GM19463 (cell line): ENCODE data around the gene PLAC1.

Source experiments
- ATAC-seq: cut with Tn5 transposase; IDR thresholded peaks from one replicate; pipeline ENCODE4 v1.9.1; 2021; ENCODE audit warnings: mild to moderate bottlenecking, moderate library complexity; ENCODE audit not compliant: unreplicated experiment

PLAC1 gene

DNA sequence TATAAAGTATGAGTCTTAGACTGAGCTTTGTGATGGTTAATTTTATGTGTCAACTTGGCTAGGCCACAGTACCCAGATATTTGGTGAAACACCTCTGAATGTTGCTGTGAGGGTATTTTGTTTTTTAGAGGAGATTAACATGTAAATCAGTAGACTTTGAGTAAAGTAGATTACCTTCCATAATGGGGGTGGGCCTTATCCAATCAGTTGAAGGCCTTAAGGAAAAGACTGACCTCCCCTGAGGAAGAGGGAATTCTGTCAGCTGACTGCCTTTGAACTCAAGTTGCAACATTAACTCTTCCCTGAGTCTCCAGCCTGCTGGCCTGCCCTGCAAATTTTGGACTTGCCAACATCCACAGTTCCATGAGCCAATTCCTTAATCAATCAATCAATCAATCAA lies 66.0 kb downstream of the PLAC1 start:
- ATAC-seq = no peak

DNA sequence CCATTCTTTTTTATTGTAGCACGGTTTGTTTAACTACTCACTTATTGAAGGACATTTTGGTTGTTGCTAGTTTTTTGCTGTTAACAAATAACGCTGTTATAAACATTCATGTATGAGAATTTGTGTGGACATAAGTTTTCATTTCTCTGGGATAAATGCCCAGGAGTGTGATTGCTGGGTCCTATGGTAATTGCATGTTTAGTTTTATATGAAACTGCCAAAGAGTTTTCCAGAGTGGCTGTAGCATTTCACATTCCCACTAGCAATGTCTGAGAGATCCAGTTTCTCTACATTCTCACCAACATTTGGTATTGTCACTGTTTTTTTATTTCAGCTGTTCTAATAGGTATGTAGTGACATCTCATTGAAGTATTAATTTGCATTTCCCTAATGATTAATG lies 66.8 kb downstream of the PLAC1 start:
- ATAC-seq = no peak

DNA sequence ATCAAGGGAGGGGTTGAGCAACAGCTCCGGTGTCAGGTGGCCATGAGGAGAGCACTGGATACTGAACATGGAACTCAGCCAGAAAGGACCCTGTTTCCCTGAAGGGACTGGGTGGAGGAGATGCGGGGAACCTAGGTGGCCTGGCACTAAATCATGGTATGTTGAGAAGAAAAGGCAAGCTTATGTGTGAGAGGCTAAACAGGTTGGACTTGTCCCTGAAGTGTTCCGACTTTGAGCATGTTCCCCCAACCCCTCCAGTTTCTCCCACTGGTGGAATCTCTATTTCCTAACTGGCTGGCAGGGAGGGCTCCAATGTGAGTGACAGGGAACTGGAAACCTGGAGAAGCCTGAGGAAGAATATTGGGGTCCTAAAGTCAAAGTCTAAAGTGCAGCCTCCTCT lies 69.5 kb downstream of the PLAC1 start:
- no peak for ATAC-seq

DNA sequence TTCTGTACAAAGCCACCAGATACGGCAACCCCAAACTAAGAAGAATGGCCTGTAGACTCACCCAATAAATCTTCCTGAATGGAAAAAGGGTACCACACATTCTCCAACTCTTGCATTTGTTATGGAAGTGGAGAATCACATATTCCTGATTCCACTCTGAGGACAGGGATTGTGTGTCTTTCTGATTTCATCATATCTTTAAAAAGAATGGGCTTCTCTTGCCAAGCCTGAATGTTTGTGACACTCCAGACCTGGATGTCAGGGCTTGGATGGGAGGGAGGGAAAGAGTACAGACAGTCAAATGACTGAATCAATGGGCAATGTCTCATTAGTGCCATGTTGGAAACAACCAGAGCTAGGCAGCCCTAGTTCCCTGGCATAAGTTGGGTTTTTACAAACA lies 77.4 kb downstream of the PLAC1 start:
- ATAC-seq = no peak

DNA sequence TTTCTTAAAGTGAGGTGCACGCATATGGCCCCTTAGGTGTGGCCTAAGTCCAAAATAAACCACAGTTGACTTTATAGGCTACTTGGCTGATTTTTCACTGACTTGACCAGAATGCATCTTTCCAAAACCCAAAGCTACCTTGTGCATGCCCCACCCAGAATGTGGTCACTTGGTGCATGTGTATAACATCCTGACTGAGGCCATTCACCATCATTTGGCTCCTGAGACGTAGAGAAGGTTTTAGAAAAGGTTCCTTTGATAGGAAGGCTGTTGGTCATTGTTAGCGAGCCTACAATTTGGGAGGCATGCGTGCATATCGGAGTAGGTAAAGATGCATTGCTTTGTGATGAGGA lies 84.6 kb downstream of the PLAC1 start:
- no peak for ATAC-seq

DNA sequence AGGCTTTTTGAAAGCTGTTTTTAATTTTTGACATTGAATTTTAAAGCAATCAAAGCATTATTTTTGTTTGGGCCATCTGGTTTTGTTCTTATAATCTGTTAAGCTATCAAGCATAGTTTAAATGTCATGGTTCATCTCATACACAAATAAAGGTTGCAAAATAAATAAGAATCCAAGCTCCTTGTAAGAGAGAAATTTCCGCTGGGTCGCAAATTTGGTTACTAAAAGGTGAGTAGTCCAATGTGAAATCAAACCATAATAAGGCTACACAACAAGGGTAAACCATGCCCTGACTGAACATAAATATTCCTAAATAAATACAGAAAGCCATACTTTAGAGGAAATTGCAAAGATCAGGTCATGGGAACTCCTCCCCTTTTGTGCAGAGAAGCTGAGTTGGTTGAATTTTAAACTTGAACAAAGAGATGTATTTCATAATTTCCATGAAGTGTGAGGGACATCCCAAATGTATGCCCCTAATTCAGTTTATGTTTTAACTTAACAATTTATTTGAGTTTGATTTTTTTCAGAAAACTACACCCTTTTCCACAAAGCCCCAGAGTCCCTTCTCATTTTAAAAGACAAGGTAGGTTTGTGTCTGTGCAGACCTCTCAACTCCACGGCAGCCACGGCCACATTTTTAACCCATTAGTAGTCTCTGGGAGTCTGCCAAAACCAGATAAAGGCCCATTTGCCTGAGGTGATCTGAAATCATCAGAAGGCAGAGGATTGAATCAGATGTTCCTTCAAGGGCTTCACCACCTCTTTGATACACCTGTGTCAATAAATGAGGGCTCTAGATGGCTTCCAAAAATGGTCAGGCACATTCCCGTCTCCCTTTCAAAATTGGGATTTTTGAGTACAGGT lies 85.2 kb downstream of the PLAC1 start:
- no peak for ATAC-seq

DNA sequence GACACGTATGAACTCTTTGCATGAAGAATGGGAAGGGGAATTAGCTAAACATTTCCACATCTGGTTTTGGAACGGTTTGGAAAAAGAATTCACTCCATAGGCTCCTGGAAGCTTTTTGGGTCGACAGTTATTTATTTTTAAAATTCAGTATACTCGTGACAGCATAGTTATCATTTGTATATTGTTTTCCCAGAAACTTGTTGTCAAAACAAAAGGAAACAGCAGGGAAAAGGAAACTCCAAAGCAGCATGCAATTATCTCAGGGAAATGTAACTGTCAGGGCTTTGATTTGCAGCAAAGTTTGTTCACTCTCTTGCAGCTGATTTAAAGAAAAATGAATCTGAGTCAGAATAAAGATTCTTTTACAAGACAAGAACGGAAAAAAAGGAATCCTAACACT lies 86.5 kb downstream of the PLAC1 start:
- no peak for ATAC-seq

DNA sequence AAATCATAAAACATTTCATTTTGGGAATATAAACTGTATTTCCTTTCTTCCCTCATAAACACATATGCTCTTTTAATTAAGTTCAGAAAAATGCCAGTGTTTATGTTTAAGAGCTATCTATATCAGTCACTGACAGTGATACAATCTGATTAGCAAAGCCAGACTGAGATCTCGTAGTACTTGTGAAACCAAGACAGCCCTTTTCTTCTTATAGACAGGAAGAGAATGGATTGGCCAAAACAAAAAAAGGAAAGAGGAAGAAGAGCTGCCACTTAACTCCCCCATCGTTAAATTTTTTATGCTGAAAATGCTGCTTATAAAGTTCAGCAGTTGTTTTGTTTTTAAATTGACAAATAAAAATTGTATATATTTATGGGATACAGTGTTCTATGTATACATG lies 87.4 kb downstream of the PLAC1 start:
- no peak for ATAC-seq

DNA sequence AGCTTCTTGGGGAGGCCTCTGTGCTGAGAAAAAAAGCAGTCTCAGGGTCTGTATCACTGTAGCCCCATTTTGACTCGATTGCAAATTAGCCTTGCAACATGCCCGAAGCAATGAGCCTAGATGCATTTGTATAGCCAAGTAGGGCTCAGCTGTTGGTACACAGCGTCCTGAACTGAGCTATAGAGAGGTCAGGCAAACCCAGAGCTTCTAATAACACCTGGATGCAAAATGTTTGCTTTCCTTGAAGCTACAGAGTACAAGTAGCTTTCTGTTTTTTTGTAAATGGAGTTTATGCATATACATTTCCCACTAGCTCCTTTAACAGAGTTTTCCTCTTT lies 87.8 kb downstream of the PLAC1 start:
- no peak for ATAC-seq

DNA sequence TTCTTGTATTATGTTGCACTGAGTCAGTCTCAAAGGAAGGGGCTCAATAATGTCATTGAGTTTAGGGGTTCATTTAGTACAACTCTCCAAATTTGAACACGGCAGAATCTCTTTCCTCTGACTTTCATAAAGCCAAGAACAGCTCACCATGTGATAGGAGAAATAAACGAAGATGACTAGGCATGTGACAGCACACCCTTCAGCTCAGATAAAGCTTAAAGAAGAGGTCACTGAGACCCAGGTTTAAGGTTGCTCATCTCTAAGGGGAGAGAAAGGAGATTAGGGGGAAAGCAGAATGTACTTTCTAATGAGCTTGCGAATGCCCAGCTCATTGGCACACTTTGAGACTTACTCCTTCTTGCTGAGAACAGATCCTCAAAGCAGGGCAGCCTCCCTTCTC lies 89.0 kb downstream of the PLAC1 start:
- no peak for ATAC-seq

DNA sequence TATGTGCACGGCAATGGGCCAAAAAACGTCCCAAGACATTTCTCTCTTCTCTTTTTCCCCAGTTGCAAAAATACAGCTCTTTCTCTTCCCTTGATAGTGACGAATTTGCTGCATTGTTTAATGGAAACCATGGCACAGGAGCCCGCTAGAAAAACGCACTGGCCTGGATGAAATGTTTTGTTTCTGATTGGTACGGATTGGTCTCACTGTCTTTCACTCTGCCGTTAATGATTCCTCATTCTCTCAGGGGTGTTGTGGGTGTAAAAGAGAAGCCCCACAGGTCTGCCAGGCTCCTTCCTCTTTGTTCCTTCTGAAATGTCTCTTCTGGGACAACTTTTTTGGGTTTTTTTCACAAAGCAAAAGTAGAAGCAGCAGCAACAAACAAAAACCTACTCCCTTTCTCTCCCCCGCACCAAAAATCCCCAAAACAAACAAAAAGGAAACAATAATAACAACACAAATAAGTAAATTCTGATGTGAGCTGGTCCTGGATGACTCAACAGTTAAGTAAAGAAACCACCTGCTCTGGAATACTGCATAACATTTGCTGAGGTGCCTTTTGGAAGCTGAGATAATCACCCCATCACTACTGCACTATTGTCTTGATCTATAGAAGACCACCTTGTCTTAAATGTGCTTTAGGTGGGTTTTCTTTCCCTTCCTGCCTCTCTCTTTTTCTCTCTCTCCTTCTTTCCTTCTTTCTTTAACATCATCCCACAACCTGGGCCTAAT lies 89.8 kb downstream of the PLAC1 start:
- ATAC-seq = no peak

DNA sequence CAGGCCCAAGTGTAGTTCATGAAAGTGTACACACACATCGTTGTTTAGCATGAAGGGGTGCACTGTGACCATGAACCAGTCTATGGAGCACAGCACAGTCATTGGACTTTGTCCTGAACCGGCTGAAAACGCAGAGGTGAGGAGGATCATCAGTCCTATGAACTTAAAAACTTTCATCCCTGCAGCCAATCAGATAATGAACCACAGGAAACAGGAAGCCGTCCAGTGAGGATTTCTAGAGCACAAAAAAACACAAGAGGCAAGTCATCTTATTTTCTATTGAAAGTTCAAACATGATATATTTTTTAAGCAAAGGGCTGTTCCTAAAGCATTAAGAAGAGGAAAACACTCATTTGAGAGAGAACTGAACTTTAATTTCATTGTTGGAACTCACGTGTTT lies 91.8 kb downstream of the PLAC1 start:
- ATAC-seq = no peak

DNA sequence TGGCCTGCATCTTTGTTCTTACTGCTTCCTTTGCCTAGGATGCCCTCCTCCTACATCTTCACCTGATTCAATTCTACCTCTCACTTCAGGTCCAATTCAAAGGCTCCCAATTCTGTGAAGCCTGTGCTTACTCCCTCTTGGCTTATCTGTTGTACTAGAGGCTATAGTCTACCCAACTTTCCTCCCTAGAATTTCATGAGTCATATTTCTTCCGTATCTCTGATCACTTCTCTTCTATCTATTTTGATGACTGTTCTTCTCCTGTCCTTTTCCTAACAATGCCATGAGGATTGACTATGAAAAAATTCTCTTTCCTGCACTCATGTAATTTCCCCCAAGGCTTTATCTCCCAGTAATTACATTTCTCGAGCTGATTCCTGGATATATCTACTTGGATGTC lies 96.3 kb downstream of the PLAC1 start:
- no peak for ATAC-seq

DNA sequence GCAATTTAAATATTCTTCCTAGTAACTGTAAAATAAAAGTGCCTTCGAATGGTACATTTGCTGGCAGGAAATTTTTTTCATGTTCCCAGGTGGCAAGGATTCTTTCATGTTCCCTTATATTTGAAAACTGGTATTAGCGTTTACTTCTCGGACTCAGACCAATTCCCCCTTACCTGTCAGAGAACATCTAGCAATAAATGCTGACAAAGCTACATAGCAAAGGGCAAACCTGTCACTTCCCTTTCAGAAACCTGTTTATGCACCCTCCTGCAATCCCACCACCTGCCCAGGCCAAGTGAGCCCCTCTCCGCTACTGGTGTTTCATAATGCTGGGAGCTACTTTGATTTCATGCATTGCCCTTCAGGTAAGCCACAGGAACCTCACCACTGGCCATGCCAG lies 100.1 kb downstream of the PLAC1 start:
- no peak for ATAC-seq

DNA sequence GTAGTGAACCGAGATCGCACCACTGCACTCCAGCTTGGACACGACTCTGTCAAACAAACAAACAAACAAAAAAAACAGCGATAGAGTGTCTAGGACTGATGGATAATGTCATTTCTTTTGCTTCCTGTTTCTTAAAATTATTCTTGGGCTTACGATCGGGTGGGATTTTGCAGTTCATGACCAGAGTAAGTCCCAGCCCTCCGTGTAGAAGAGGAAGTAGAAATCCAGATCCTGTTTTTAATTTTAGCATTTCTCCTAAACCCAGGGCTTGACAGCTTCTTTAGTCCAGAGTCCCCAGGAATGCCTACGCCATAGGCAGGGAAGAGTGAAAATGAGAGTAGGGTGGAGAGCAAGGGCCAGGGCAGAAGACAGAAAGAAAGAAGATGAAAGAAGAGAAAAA lies 104.0 kb downstream of the PLAC1 start:
- no peak for ATAC-seq

DNA sequence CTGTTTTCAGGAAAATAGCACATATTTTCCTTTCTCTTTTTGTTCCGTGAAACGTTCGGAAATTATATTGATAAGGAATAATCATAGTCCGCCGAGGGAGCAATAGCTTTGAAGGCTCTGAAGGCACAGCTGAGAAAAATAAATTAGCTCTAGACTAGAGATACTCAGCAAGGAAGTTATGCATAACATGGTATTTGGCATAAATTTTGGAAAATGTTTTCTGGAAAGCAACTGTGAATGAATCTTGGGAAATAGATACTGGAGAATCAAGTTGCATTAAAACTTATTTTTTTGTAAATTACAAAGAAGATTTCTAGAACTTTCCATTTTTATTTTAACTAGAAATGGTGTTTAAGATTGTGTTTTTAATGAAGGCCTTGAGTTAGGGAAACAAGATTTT lies 105.9 kb downstream of the PLAC1 start:
- no peak for ATAC-seq

DNA sequence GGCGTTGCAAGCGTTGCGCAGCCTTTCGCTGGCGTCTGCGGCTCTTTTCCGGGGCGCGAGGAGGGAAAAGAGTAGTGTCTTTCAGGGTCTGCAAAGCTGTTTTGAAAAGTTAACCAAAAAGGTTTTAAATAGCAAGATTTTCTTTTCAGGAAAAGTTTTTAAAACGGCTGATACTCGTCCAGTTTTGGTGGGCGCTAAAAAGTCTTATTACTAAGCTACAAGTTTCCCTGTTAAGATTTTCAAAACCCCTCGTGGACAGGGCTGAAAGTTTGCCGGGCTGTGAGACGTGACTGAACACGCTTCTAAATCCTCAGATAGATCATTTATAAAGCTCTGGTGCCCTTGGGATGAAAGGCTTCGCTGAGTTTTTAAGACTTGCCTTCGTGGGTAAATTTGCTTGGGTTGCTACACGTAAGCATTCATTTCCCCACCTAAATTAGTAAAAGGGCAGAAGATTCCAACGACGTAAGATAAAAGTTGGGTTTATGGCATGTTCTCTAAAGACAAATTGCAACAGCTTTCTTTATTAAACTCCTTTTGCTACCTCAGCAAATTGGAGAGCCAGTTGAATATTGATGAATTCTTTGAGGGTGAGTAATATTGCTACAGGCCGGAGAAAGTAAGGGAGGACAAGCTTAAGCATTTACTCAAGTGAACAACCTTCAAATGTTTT lies 106.8 kb downstream of the PLAC1 start:
- ATAC-seq = no peak

DNA sequence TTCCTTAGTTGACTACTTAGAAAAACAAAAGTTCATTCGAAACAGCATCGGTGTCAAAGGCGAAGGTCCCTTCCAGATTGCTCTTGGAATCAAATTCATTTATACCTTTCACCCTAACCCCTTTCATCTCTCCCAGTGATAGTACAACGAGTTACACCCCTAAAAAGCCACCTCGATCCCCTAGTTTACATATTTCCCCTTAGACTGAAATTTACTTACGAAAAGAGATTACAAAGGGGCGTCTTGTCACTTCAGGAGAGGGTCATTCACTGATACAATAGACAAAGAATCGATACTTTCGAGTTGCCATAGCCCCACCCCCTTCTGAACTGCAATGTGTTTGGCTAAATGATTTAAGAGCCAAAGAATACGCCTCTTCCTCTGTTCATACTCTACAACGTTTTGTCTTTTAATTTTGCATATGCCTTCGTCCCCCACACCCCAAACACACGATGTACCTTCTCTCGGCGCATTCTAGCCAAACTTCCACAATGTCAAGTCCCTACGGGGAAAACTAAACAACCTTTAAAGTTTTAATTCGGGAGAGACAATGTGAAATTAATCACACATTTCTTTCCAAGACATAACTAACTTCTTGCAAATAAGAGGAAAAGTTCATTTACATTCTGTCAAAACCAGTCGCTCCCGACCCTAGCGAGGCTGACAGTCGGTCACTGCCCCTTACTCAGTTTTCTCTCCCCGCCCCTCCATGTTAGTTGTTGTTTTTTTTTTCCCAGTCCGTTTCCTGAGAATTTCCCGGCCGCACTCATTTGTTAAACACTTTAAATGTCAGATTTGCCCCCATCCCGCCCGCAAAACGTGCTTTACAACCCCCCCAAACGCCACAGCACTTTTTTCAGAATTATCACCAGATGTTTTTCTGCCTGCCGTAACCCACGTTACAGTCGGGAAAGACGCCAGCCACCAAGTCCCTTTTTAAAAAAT lies 109.7 kb downstream of the PLAC1 start:
- ATAC-seq = no peak

DNA sequence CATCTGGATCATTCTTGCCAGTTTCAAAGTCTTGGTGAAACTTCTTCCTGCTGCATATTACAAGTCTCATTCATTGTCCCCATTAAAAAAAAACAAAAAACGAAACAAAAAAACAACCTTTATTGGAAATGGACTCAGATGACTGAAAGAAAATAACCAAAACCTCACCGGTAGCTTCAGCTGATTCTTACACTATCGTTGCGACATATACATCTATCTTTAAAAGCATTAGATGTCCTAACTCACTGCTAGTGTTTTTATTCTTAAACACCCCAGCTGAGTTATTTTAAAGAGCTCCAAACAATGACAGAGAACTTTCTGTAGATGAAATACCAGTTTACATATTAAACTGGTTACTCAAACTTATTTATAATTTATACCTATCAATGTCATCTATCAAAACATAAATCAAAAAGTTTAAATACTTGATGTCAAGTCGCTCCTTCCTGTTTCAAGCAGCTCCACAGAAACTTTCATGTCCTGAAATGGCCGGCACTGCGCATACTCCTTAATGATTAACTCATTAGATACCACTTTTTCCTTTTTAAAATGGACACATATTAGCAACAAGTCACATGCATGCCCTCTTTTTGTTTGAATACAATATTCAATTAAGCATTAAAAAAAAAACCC lies 111.1 kb downstream of the PLAC1 start:
- no peak for ATAC-seq

DNA sequence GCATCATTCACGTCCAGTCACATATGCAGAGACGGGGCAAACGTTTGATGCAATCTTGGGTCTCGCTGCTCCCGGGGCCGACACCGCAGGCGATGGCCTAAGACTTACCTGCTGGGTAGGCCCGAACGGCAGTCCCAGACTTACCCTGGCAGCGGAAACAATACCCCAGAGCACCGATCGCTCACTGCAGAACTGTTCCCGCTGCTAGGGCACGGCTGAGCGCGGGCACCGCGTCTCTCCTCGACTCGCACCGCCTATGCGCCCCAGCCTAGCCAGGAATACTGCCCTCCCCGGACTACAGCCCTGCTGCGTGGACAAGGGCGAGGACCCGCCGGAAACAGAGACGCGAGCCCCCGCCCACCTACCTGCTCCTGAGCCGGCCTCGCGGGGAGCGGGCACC lies 112.1 kb downstream of the PLAC1 start:
- no peak for ATAC-seq

DNA sequence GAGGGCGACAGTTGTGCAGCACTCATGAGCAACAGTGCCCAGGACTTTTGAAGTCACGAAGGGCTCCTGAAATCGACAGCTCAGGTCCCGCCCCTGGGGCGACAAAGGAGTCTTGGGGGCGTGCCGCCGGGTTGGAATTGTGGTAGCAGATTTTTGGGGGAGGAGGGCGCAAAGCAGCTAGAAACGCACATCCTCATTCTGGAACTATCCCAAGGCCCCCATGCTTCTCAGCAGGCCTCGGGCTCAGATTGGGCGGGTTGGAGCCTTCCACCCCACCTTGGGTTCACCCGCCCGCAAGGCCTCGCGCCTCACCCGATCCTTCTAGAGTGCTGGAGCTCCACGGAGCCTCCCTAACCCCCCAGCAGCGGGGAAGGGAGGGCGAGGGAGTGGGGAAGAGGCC lies 112.8 kb downstream of the PLAC1 start:
- ATAC-seq = no peak
